ENCODE results near the gene ATP5F1C. TPM values are rescaled to one million over a fixed set of nuclear protein-coding genes. Genes with fewer than 3 reads are reported as not detected.

The ATP5F1C gene
- polyA plus RNA-seq, 1 of the 3 experiments (the other 2 are of a cell fraction) = 299 TPM

GRCh38 chr10:7804741-7805140 is 16.8 kb downstream of the ATP5F1C start (continued):
- TF ChIP-seq MXI1 (IDR thresholded peaks at IDR 0.05; ENCODE audit: low read depth, low read length) (no peak), FOXM1 (IDR thresholded peaks at IDR 0.05; ENCODE audit: low read depth) (no peak)

- peaks cover 9% of the 10 kb centered on the region for H3F3A ChIP-seq (replicated peaks; ENCODE audit: insufficient read depth)
- no peak for TF ChIP-seq POLR2AphosphoS5 (IDR thresholded peaks at IDR 0.05; ENCODE audit: low read depth, low read length)
- no peak for TF ChIP-seq NRF1 (IDR thresholded peaks at IDR 0.05; ENCODE audit: low read depth, low read length)
- no peak for TF ChIP-seq MEF2A (IDR thresholded peaks at IDR 0.05; ENCODE audit: borderline replicate concordance, low read depth)
- no peak for TF ChIP-seq RFX5 (IDR thresholded peaks at IDR 0.05; ENCODE audit: low read length)
- no peak for TF ChIP-seq ZBTB33 (IDR thresholded peaks at IDR 0.05; ENCODE audit: borderline replicate concordance, low read depth)
- no peak for TF ChIP-seq CHD2 (IDR thresholded peaks at IDR 0.05; ENCODE audit: low read length, partially characterized antibody)
- TF ChIP-seq MXI1 (IDR thresholded peaks at IDR 0.05; ENCODE audit: low read depth, low read length) = no peak
- TF ChIP-seq RXRA (IDR thresholded peaks at IDR 0.05; ENCODE audit: borderline replicate concordance, low read depth) = no peak
- TF ChIP-seq USF1 (IDR thresholded peaks at IDR 0.05; ENCODE audit: borderline replicate concordance, low read depth) = no peak
- no peak for TF ChIP-seq USF2 (IDR thresholded peaks at IDR 0.05; ENCODE audit: borderline replicate concordance, low read depth, low read length)
- no peak for TF ChIP-seq EZH2phosphoT487 (IDR thresholded peaks at IDR 0.05; ENCODE audit: borderline replicate concordance, low read depth)
- no peak for TF ChIP-seq FOSL2 (IDR thresholded peaks at IDR 0.05; ENCODE audit: borderline replicate concordance, low read depth)
- TF ChIP-seq MAX (IDR thresholded peaks at IDR 0.05; ENCODE audit: low read depth) = no peak
- TF ChIP-seq FOXM1 (IDR thresholded peaks at IDR 0.05; ENCODE audit: low read depth) = no peak
- TF ChIP-seq EP300 (IDR thresholded peaks at IDR 0.05; ENCODE audit: borderline replicate concordance in 1 of 2, low read depth in 1 of 2, low read length in 1 of 2) = no peak
- H2AFZ ChIP-seq (ENCODE audit: low read depth) = no peak overlapping the region
- no peaks in the 10 kb centered on the region for H3K4me1 ChIP-seq (ENCODE audit: control insufficient read depth in 1 of 2, insufficient read depth in 2 of 2, low read depth in 1 of 2, low read length in 1 of 2)
- H3K4me2 ChIP-seq = no peak overlapping the region
- H3K27me3 ChIP-seq (ENCODE audit: insufficient read depth) = no peaks in the 10 kb centered on the region
- DNase-seq = no peak
- no peak overlapping the region for H3K4me3 ChIP-seq (ENCODE audit: low read depth in 2 of 2, low read length in 1 of 2)
- WGBS (ENCODE audit: low lambda C conversion rate) = 73% methylated on average over 4 of the region's 4 CpGs
- H3K36me3 ChIP-seq (replicated peaks in 1 of 2; ENCODE audit: control insufficient read depth in 1 of 2, insufficient read depth in 2 of 2, low read length in 1 of 2) = peaks cover 34% of the 10 kb centered on the region in 2 experiments
- POLR2A ChIA-PET = interaction anchor here (1.5 to 1.7 kb wide), 2 partner anchors 9 to 21 kb away, joined by 3 to 5 read pairs; partner anchors contain the start of genes ATP5F1C, KIN and TAF3
- no peak overlapping the region for H3K9ac ChIP-seq
- H4K20me1 ChIP-seq (ENCODE audit: insufficient read depth) = no peaks in the 10 kb centered on the region; the same call in 1 of the 2 replicates
- no peaks in the 10 kb centered on the region for H3K9me3 ChIP-seq
- no peak overlapping the region for H3K27ac ChIP-seq (ENCODE audit: low read depth in 2 of 2, low read length in 1 of 2)
- no peaks in the 10 kb centered on the region for H3K9me2 ChIP-seq
- no peaks in the 10 kb centered on the region for H3K79me2 ChIP-seq (ENCODE audit: insufficient read depth)
- CTCF ChIA-PET = interaction anchor here (0.6 to 2.2 kb wide), 4 partner anchors 10 to 58 kb away, joined by 3 to 12 read pairs (median 4); partner anchors contain the start of gene TAF3
Observed at GRCh38 chr10:7808686-7809267, 20.8 kb downstream of the ATP5F1C start.

Measured in SK-N-SH (cell line).